ENCODE results near the gene EMC6. TPM values are rescaled to one million over a fixed set of nuclear protein-coding genes. Genes with fewer than 3 reads are reported as not detected.

EMC6 gene
- total and polyA plus RNA-seq, 2 donors: 7.8 to 77.1 TPM

DNA sequence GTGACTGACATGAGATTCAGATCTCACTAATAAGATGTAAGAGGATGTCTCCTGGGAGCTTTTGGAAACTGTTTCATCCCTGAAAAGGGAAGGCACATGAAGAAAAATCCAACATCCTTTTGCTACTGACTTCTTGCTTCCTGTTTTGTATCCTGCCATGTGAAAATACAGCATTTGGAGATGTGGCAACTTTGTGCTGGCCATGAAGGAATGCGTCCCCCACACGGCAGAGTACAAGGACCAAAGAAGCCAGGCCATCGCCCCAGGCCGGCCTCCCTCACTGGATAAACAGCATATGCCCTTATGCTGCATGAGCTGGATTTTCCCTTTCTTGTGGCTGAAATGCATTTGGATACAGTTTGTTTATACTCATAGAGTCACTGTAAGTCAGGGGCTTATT lies 49.6 kb downstream of the EMC6 start:
- DNase-seq (ENCODE audit: extremely low spot score): no peak
- Histone ChIP-seq H3K4me3 (ENCODE audit: low read depth, low read length) (no peak overlapping the region), H3K36me3 (ENCODE audit: insufficient read depth) (peaks cover 13% of the 10 kb centered on the region), H3K27ac (ENCODE audit: low read depth) (no peak overlapping the region), H3K4me1 (ENCODE audit: insufficient read depth) (no peaks in the 10 kb centered on the region)
- WGBS: 84% methylated on average over 4 of the region's 4 CpGs

DNA sequence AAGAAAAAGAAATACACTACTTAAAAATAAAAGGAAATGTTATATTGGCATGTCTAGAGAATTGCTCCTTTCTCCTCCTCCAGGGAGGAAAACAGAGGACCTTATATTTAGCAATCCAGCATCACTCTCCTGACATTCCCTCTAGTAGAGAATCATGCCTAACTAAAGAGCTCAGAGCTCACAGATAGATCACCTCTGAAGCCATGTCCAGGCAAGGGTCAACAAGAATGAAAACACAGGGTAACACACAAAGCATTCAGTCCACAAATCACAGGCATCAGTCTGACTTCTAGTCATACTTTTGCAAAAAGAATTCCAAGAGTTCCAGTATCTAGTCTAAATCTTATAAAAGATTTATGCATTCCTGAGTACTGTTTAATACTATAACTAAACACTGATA lies 50.7 kb downstream of the EMC6 start:
- H3K4me1 ChIP-seq (ENCODE audit: insufficient read depth): no peaks in the 10 kb centered on the region
- no peak overlapping the region for H3K27ac ChIP-seq (ENCODE audit: low read depth)
- no peak overlapping the region for H3K4me3 ChIP-seq (ENCODE audit: low read depth, low read length)
- H3K36me3 ChIP-seq (ENCODE audit: insufficient read depth): peaks cover 13% of the 10 kb centered on the region
- no peak for DNase-seq (ENCODE audit: extremely low spot score)

Other genes with a start within 250 kb of the EMC6 start
- not detected for gene OR1E2, start 235.0 kb upstream of the EMC6 start, total RNA-seq
- not detected for gene OR1E2, start 235.0 kb upstream of the EMC6 start, polyA plus RNA-seq
- gene SPATA22, start 197.0 kb upstream of the EMC6 start, total RNA-seq: 1.0 TPM
- 0.23 TPM for gene SPATA22, start 197.0 kb upstream of the EMC6 start, polyA plus RNA-seq
- gene ASPA, start 192.8 kb upstream of the EMC6 start, total RNA-seq: 44.9 TPM
- 2.8 TPM for gene ASPA, start 192.8 kb upstream of the EMC6 start, polyA plus RNA-seq
- gene TRPV3, start 111.0 kb upstream of the EMC6 start, total RNA-seq: 5.1 TPM
- 0.80 TPM for gene TRPV3, start 111.0 kb upstream of the EMC6 start, polyA plus RNA-seq
- gene TRPV1, start 59.4 kb upstream of the EMC6 start, total RNA-seq: 4.5 TPM
- gene TRPV1, start 59.4 kb upstream of the EMC6 start, polyA plus RNA-seq: 4.0 TPM
- gene SHPK, start 32.6 kb upstream of the EMC6 start, total RNA-seq: 12.6 TPM
- gene SHPK, start 32.6 kb upstream of the EMC6 start, polyA plus RNA-seq: 8.0 TPM
- gene CTNS, start 32.1 kb upstream of the EMC6 start, total RNA-seq: 10.6 TPM
- gene CTNS, start 32.1 kb upstream of the EMC6 start, polyA plus RNA-seq: 13.8 TPM
- 64.2 TPM for gene TAX1BP3, start 234 bp upstream of the EMC6 start, total RNA-seq
- 129 TPM for gene TAX1BP3, start 234 bp upstream of the EMC6 start, polyA plus RNA-seq
- gene P2RX5, start 27.3 kb downstream of the EMC6 start, total RNA-seq: 1.3 TPM
- gene P2RX5, start 27.3 kb downstream of the EMC6 start, polyA plus RNA-seq: 1.0 TPM
- 2.2 TPM for gene HASPIN, start 55.1 kb downstream of the EMC6 start, total RNA-seq
- 0.08 TPM for gene HASPIN, start 55.1 kb downstream of the EMC6 start, polyA plus RNA-seq
- gene ITGAE, start 132.4 kb downstream of the EMC6 start, total RNA-seq: 14.0 TPM
- 34.6 TPM for gene ITGAE, start 132.4 kb downstream of the EMC6 start, polyA plus RNA-seq
- gene NCBP3, start 177.4 kb downstream of the EMC6 start, total RNA-seq: 42.0 TPM
- gene NCBP3, start 177.4 kb downstream of the EMC6 start, polyA plus RNA-seq: 21.2 TPM
- gene CAMKK1, start 224.2 kb downstream of the EMC6 start, total RNA-seq: 5.8 TPM
- 13.6 TPM for gene CAMKK1, start 224.2 kb downstream of the EMC6 start, polyA plus RNA-seq
- gene P2RX1, start 247.7 kb downstream of the EMC6 start, total RNA-seq: 19.6 TPM
- gene P2RX1, start 247.7 kb downstream of the EMC6 start, polyA plus RNA-seq: 126 TPM

Data from urinary bladder (tissue), 4 donors.